Loucy (cell line): ENCODE results near the gene SCIMP.
"Not testable (repeated sequence)": the region's sequence is repeated elsewhere in the genome, so short reads cannot be mapped to it uniquely, and the experiment has no call there.

Source experiments
- H2AFZ ChIP-seq: fragments of 200-600 bp; sonication (generic); 2 replicates; pipeline ENCODE4 v1.6.0; 2016; ENCODE audit warnings: antibody characterized with exemption, mild to moderate bottlenecking, low read length, moderate library complexity
- H3F3A ChIP-seq: fragments of 200-600 bp; 2 replicates; pipeline ENCODE4 v1.6.0; 2016; ENCODE audit warnings: antibody characterized with exemption, low read depth, mild to moderate bottlenecking
- H3K27me3 ChIP-seq: fragments of 200-600 bp; sonication (generic); 2 replicates; pipeline ENCODE4 v1.6.1; 2014; ENCODE audit warnings: low read length, mild to moderate bottlenecking; ENCODE audit not compliant: insufficient read depth, poor library complexity, severe bottlenecking
- H3K36me3 ChIP-seq: fragments of 200-600 bp; sonication (generic); 2 replicates; pipeline ENCODE4 v1.6.1; 2016; ENCODE audit warnings: low read length; ENCODE audit not compliant: insufficient read depth
- H3K4me1 ChIP-seq: fragments of 200-600 bp; sonication (generic); 2 replicates; pipeline ENCODE4 v1.5.1; 2014; ENCODE audit warnings: low read length, mild to moderate bottlenecking; ENCODE audit not compliant: insufficient read depth, poor library complexity, severe bottlenecking
- H3K4me2 ChIP-seq: fragments of 200-600 bp; sonication (generic); 2 replicates; pipeline ENCODE4 v1.6.0; 2014; ENCODE audit warnings: antibody characterized with exemption, low read length, low read depth, mild to moderate bottlenecking; ENCODE audit not compliant: poor library complexity, severe bottlenecking
- H3K4me3 ChIP-seq: fragments of 200-600 bp; sonication (generic); 2 replicates; pipeline ENCODE4 v1.5.1; 2014; ENCODE audit warnings: low read length, mild to moderate bottlenecking, mixed read lengths; ENCODE audit not compliant: poor library complexity, severe bottlenecking
- H3K79me2 ChIP-seq: fragments of 200-600 bp; sonication (generic); 2 replicates; pipeline ENCODE4 v1.6.1; 2014; ENCODE audit warnings: low read length; ENCODE audit not compliant: insufficient read depth
- H3K9ac ChIP-seq: fragments of 200-600 bp; sonication (generic); 2 replicates; pipeline ENCODE4 v1.6.0; 2014; ENCODE audit warnings: mild to moderate bottlenecking, low read depth, low read length, moderate library complexity; ENCODE audit not compliant: poor library complexity, severe bottlenecking
- H3K9me2 ChIP-seq: fragments of 200-600 bp; sonication (generic); replicated peaks from 2 replicates; pipeline ENCODE4 v1.6.1; 2016; ENCODE audit warnings: low read depth, low read length, mixed read lengths
- H3K9me3 ChIP-seq: fragments of 200-600 bp; sonication (generic); 2 replicates; pipeline ENCODE4 v1.6.1; 2014; ENCODE audit warnings: mild to moderate bottlenecking, antibody characterized with exemption, low read length, low read depth; ENCODE audit not compliant: insufficient read depth
- H4K20me1 ChIP-seq: fragments of 200-600 bp; sonication (generic); 2 replicates; pipeline ENCODE4 v1.6.0; 2014; ENCODE audit warnings: antibody characterized with exemption, low read length, mild to moderate bottlenecking; ENCODE audit not compliant: insufficient read depth, poor library complexity, severe bottlenecking
- EZH2phosphoT487 ChIP-seq: fragments of 200-600 bp; IDR thresholded peaks from 2 replicates; pipeline ENCODE4 v1.6.1; 2018; ENCODE audit warnings: antibody characterized with exemption, mild to moderate bottlenecking, moderate library complexity, borderline replicate concordance
- TF ChIP-seq, protein P1 (sequence below): fragments of 200-600 bp; sonication (generic); conservative IDR thresholded peaks from 2 replicates; pipeline ENCODE4 v1.5.1; 2014; ENCODE audit warnings: mild to moderate bottlenecking, antibody characterized with exemption, low read length

SCIMP gene

GRCh38 chr17:5220074-5220473, 14.6 kb downstream of the SCIMP start:
- H3K79me2 ChIP-seq, result no peaks in the 10 kb centered on the region
- no peak overlapping the region for H3K4me3 ChIP-seq
- H4K20me1 ChIP-seq, result no peaks in the 10 kb centered on the region
- H3K9me3 ChIP-seq, result no peaks in the 10 kb centered on the region
- no peaks in the 10 kb centered on the region for H3K9me2 ChIP-seq
- no peak for TF ChIP-seq EZH2phosphoT487
- TF ChIP-seq, protein P1, sequence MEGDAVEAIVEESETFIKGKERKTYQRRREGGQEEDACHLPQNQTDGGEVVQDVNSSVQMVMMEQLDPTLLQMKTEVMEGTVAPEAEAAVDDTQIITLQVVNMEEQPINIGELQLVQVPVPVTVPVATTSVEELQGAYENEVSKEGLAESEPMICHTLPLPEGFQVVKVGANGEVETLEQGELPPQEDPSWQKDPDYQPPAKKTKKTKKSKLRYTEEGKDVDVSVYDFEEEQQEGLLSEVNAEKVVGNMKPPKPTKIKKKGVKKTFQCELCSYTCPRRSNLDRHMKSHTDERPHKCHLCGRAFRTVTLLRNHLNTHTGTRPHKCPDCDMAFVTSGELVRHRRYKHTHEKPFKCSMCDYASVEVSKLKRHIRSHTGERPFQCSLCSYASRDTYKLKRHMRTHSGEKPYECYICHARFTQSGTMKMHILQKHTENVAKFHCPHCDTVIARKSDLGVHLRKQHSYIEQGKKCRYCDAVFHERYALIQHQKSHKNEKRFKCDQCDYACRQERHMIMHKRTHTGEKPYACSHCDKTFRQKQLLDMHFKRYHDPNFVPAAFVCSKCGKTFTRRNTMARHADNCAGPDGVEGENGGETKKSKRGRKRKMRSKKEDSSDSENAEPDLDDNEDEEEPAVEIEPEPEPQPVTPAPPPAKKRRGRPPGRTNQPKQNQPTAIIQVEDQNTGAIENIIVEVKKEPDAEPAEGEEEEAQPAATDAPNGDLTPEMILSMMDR, result no peak
- H3F3A ChIP-seq, result no peaks in the 10 kb centered on the region
- no peaks in the 10 kb centered on the region for H3K4me1 ChIP-seq
- H2AFZ ChIP-seq, result no peak overlapping the region
- no peak overlapping the region for H3K9ac ChIP-seq
- no peaks in the 10 kb centered on the region for H3K36me3 ChIP-seq
- no peak overlapping the region for H3K4me2 ChIP-seq
- H3K27me3 ChIP-seq, result no peaks in the 10 kb centered on the region

- no peaks in the 10 kb centered on the region for H3K36me3 ChIP-seq
- H3K9me2 ChIP-seq, result no peaks in the 10 kb centered on the region
- no peak overlapping the region for H3K9ac ChIP-seq
- TF ChIP-seq, protein P1, result no peak
- no peak for TF ChIP-seq EZH2phosphoT487
- no peaks in the 10 kb centered on the region for H3F3A ChIP-seq
- no peaks in the 10 kb centered on the region for H4K20me1 ChIP-seq
- H3K4me1 ChIP-seq, result no peaks in the 10 kb centered on the region
- no peak overlapping the region for H3K4me3 ChIP-seq
- H3K79me2 ChIP-seq, result no peaks in the 10 kb centered on the region
- H3K27me3 ChIP-seq, result no peaks in the 10 kb centered on the region
- H2AFZ ChIP-seq, result no peak overlapping the region
- H3K4me2 ChIP-seq, result no peak overlapping the region
- H3K9me3 ChIP-seq, result no peaks in the 10 kb centered on the region
These were observed 15.1 kb downstream of the SCIMP start for GRCh38 chr17:5219536-5219935.

DNA sequence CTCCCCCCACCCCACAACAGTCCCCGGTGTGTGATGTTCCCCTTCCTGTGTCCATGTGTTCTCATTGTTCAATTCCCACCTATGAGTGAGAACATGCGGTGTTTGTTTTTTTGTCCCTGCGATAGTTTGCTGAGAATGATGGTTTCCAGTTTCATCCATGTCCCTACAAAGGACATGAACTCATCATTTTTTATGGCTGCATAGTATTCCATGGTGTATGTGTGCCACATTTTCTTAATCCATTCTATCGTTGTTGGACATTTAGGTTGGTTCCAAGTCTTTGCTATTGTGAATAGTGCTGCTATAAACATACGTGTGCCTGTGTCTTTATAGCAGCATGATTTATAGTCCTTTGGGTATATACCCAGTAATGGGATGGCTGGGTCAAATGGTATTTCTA, 17.1 kb downstream of the SCIMP start:
- H3K27me3 ChIP-seq, H2AFZ ChIP-seq, H3K36me3 ChIP-seq, H3K9ac ChIP-seq, H4K20me1 ChIP-seq, H3K4me3 ChIP-seq, H3K4me1 ChIP-seq, H3K9me3 ChIP-seq, H3K4me2 ChIP-seq, H3F3A ChIP-seq, H3K9me2 ChIP-seq, H3K79me2 ChIP-seq: not testable (repeated sequence)

- H3K4me2 ChIP-seq, result no peak overlapping the region
These were observed 23.2 kb downstream of the SCIMP start for GRCh38 chr17:5211458-5211857.

More at GRCh38 chr17:5211458-5211857, 23.2 kb downstream of the SCIMP start:
- H3K27me3 ChIP-seq, result no peaks in the 10 kb centered on the region
- no peaks in the 10 kb centered on the region for H4K20me1 ChIP-seq
- H3K9me2 ChIP-seq, result no peaks in the 10 kb centered on the region
- no peaks in the 10 kb centered on the region for H3K9me3 ChIP-seq
- no peaks in the 10 kb centered on the region for H3F3A ChIP-seq
- TF ChIP-seq EZH2phosphoT487, result no peak
- TF ChIP-seq, protein P1, result no peak
- no peaks in the 10 kb centered on the region for H3K4me1 ChIP-seq
- no peak overlapping the region for H3K9ac ChIP-seq
- no peaks in the 10 kb centered on the region for H3K79me2 ChIP-seq
- H3K4me3 ChIP-seq, result no peak overlapping the region
- H3K36me3 ChIP-seq, result no peaks in the 10 kb centered on the region
- H2AFZ ChIP-seq, result no peak overlapping the region
